GM15510 (cell line): Measurements from ENCODE around the gene CROCC.

Experiments
- POLR2A ChIP-seq: IDR thresholded peaks from 3 replicates; pipeline ENCODE4 v1.6.1; 2011; ENCODE audit warnings: borderline replicate concordance; ENCODE audit not compliant: insufficient read length; ENCODE audit errors: extremely low read depth

CROCC gene

GRCh38 chr1:16992102-16992501, 70.4 kb downstream of the CROCC start:
- TF ChIP-seq POLR2A = no peak

GRCh38 chr1:16992675-16993074, 70.9 kb downstream of the CROCC start:
- no peak for TF ChIP-seq POLR2A

GRCh38 chr1:16993521-16994038, 71.8 kb downstream of the CROCC start:
- no peak for TF ChIP-seq POLR2A

GRCh38 chr1:16996845-16997244, 75.1 kb downstream of the CROCC start:
- TF ChIP-seq POLR2A = no peak

GRCh38 chr1:16998589-16998988, 76.9 kb downstream of the CROCC start:
- TF ChIP-seq POLR2A = no peak

GRCh38 chr1:16999863-17000262, 78.1 kb downstream of the CROCC start:
- TF ChIP-seq POLR2A = no peak

- TF ChIP-seq POLR2A = no peak
Observed at GRCh38 chr1:17001760-17002523, 80.2 kb downstream of the CROCC start.

GRCh38 chr1:17002524-17002902, 80.8 kb downstream of the CROCC start:
- no peak for TF ChIP-seq POLR2A

GRCh38 chr1:17004466-17005364, 83.0 kb downstream of the CROCC start:
- TF ChIP-seq POLR2A = no peak

GRCh38 chr1:17005365-17005740, 83.6 kb downstream of the CROCC start:
- TF ChIP-seq POLR2A = no peak

GRCh38 chr1:17007121-17007520, 85.4 kb downstream of the CROCC start:
- TF ChIP-seq POLR2A = no peak

GRCh38 chr1:17008208-17008855, 86.6 kb downstream of the CROCC start:
- no peak for TF ChIP-seq POLR2A

GRCh38 chr1:17009706-17010105, 88.0 kb downstream of the CROCC start:
- TF ChIP-seq POLR2A = no peak

- no peak for TF ChIP-seq POLR2A
Observed at GRCh38 chr1:17011092-17011438, 89.3 kb downstream of the CROCC start.
